Activated effector memory CD4-positive, alpha-beta T cell treated with anti-CD3 and anti-CD28 coated beads, Interleukin-2, amount 50 U/mL, for 16 hours (primary cell): Measurements from ENCODE around the gene SLIT3.

Experiments used
- DNase-seq: peaks from one replicate; pipeline ENCODE4 v3.0.0-alpha.2; 2020

Gene SLIT3

GRCh38 chr5:168877132-168877892 is 423.6 kb downstream of the SLIT3 start:
- no peak for DNase-seq

GRCh38 chr5:168876419-168876818 is 424.5 kb downstream of the SLIT3 start:
- DNase-seq = no peak

GRCh38 chr5:168875832-168876231 is 425.1 kb downstream of the SLIT3 start:
- no peak for DNase-seq

- no peak for DNase-seq
Measured at GRCh38 chr5:168874713-168875380, 426.1 kb downstream of the SLIT3 start.

DNA sequence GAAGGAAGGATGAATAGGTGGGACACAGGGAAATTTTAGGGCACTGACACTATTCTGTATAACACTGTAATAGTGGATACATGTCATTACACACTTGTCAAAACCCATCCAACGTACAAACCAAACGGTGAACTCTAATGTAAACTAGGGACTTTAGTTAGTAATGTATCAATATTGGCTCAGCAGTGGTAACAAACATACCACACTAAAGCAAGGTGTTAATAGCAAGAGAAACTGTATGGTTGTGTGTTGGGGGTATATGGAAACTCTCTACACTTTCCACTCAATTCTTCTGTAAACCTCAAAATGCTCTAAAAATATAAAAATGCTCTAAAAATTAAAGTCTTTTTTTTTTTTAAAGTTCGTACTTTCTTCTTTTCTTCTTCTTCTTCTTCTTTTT is 428.7 kb downstream of the SLIT3 start:
- DNase-seq = no peak

GRCh38 chr5:168870910-168871309 is 430.0 kb downstream of the SLIT3 start:
- DNase-seq = no peak

- DNase-seq = no peak
Measured at GRCh38 chr5:168869615-168870227, 431.2 kb downstream of the SLIT3 start.

- no peak for DNase-seq
Measured at GRCh38 chr5:168867241-168867640, 433.7 kb downstream of the SLIT3 start.

DNA sequence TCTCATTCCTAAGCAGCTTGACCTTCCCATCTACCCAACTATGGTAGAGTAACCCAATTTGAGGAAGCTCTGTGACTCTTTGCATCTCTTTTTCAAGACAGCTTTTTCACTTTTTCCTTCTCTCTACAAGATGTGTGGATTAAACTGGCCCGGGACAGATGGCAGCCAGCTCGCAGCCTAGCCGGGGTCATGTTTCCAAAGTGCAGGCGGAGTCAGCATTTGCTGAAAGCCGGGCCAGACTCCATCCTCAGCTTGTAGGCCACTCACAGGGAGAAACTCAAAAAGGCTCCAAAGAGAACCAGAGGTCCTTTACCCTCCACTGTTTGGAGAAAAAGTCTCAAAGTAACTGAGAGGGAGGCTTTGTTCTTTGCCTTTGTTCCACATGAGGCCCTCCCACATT is 435.0 kb downstream of the SLIT3 start:
- no peak for DNase-seq

- no peak for DNase-seq
Measured at GRCh38 chr5:168863021-168863420, 437.9 kb downstream of the SLIT3 start.

DNA sequence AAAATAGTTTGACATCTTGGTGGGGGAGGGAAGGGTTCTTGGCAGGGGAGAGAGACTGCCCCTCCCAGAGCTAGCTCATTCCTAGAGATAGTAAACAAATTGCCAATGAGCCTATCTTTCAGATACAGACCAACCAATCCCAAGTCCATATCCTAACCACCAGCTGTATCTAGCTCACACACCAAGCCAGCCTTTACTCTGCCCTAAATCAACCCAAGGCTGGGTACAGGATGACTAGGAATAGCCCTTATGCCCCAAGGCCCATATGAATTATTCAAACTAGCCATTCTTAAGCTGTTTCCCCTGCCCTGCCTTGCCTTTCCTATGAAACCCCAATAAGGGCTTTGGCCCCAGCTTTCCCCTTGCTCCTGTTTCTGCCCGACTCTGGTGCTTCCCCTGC is 440.4 kb downstream of the SLIT3 start:
- no peak for DNase-seq

GRCh38 chr5:168860081-168860480 is 440.9 kb downstream of the SLIT3 start:
- DNase-seq = no peak

GRCh38 chr5:168859471-168859870 is 441.5 kb downstream of the SLIT3 start:
- no peak for DNase-seq

DNA sequence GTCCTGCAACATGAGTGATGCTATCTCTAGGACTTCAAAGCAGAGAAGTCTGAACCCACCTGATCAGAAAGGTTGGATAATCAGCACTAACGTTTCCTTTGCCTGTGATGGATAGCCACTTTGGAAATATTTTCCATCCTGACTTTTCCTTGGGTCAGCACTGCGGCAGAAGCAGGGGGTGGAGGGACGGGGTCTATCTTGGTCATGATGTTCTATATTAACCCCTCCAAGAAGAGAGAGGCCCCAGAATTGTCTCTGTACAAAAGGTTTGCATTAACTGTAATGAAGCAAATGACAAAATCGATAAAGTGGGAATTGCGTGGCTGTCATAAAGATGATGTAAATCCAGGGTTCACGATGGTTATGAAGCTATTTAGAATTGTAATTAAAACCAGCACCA is 441.9 kb downstream of the SLIT3 start:
- DNase-seq = no peak

DNA sequence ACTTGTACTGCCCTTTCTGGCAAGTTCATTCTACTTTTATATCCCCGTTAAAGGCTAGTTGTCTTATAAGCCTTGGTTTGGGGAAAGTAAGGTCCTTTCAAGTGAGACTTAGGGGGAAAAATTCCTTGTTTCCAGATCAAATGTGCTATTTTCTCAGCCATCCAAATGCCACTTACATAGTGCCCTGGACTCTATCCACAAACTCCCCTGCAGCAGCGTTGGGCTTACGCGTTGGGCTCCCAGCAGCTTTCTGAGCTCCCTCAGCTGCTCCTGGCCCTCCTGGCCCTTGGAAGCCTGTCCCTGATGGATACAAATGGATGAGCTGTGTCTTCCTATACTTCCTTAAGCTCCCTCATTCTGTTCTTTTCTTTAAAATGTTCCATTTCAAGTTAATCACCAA is 442.6 kb downstream of the SLIT3 start:
- no peak for DNase-seq

DNA sequence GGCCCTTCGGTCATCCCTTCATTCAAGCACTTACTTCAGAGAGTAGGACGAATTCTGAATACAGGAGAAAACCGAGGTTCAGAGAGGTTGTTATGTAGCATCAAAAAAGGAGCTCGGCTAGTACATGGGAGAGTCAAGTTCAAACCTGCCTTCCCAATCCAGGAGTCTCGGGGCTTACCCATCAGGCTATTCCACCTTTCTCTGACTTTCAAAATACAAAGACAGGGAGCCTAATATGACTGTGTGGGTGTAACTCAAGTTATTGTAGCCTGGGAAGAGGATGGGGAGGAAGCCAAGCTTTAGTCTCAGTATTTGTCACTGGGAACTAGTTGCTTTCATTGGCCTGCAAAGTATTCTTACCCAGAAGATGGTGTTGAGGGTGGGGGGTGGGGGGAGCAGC is 447.0 kb downstream of the SLIT3 start:
- no peak for DNase-seq

- DNase-seq = no peak
Measured at GRCh38 chr5:168852329-168852728, 448.6 kb downstream of the SLIT3 start.

DNA sequence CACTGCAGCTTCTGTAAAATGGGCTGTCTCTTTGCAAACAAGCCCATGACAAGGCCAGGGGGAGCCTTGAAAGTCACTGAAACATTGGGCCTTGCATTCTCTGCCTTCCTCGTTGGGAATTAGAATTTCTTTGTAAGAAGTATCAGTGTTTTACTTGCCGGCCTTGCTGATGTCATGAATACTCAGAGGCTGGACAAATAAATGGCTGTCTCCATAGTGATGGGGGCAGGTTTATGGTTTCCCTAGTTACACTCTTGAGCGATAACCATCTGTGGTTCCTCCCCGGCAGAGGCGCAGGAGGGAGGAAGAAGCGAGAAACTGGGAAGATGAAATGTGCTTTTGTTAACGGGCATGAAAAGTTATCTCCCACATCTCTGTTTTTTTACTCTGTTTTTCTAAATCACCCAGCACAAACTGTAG is 449.0 kb downstream of the SLIT3 start:
- no peak for DNase-seq

DNA sequence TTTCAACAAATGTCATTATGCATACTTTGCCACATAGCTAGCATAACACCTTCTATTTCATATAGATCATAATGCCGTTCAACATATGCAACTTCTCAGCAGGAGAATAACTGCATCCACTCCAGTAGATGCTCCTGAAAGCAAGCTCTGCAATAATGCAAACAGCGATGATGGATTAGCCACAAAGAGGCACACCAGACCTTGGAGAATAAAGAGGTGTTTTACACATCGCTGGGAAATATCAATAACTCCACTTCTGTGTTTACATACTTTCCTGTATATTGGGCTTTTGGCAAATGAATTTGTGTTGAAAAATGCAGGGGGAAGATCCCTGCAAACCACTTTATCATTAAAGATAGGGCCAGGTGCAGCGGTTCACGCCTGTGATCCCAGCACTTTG is 450.3 kb downstream of the SLIT3 start:
- no peak for DNase-seq

- DNase-seq = no peak
Measured at GRCh38 chr5:168848569-168848968, 452.4 kb downstream of the SLIT3 start.

DNA sequence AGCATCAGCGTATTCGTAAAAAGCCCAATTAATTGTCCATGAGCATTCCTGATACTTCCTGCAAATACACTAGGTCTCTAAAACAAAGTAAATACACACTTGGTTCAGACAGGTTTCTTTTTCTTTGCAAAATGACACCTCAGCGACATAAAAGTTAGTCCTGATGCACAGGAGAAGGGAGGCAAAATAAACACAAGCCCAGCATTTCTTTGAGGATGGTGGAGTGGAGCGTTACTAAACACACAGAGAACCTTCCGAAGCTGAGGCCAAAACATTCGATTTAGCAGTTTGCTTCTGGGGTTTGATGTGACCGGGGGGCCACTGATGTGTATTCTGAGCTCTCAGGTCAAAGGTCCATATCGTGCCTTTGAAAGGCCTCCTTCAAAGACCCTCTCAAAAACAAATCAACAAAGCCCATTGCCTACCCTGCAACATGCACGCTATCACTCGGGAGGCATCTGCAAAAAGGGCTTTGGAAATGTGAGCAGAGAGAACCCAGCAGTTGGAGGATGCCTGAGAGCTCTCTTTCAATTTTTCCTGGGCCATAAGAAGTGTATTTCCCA is 453.3 kb downstream of the SLIT3 start:
- DNase-seq = no peak

DNA sequence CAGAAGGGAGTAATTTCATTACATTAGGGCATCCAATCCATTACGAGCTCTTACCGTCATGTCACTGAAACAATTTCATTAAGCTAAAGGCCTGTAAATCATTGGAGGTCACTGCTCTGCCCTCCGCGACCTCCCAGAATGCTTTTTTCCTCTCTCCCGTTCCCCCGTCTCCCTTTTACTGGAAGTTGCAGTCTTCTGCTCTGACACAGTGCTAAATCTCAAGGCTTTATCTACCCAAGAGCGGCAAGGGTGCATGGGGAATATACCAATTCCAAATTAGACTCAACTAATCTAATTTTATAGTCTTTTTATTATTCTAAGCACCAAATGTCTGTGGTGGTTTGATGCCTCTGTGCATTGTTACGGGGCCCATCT is 456.0 kb downstream of the SLIT3 start:
- no peak for DNase-seq

DNA sequence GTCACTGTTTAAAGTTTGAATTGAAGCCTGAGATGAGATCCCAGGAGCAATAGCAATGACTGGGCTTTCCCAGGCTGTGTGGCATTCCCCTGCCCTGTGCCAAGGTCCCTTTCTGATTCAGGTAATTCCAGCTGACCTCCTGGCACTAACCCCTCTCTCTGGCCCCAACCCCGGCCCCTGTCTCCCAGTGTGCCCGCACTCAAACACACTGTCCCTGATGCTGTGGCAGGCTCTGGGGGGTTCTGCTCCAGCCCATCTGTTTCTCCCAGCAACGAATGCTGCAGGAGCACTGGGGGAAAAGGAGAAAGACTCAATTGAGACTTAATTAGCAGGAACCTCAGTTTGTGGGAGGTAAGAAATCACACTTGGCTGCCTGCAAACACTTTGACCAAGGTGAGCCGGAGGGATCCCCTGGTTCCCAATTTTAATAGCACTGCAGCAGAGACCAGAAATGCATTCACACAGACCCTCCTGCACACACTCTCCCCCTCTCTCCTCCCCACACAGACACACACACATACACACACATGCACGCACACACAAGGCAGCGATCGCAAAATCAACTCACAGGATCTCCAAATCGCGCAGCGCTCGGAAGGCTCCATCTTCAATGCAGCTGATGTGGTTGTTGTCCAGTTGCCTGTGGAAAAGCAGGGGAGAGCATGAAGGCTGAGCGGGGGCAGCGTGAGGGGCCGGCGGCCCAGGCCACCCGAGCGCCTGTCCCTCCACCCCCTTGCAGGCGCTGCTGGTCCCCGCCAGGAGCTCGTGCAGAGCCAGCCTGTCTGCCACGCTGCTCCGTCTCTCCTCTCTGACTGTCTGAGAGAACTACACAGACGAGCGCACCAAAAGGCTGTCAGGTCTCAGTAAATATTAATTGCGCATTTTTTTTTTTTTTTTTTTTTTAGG is 456.7 kb downstream of the SLIT3 start:
- no peak for DNase-seq
